ENCODE measurements around the gene ISG20L2.

ISG20L2 gene

DNA sequence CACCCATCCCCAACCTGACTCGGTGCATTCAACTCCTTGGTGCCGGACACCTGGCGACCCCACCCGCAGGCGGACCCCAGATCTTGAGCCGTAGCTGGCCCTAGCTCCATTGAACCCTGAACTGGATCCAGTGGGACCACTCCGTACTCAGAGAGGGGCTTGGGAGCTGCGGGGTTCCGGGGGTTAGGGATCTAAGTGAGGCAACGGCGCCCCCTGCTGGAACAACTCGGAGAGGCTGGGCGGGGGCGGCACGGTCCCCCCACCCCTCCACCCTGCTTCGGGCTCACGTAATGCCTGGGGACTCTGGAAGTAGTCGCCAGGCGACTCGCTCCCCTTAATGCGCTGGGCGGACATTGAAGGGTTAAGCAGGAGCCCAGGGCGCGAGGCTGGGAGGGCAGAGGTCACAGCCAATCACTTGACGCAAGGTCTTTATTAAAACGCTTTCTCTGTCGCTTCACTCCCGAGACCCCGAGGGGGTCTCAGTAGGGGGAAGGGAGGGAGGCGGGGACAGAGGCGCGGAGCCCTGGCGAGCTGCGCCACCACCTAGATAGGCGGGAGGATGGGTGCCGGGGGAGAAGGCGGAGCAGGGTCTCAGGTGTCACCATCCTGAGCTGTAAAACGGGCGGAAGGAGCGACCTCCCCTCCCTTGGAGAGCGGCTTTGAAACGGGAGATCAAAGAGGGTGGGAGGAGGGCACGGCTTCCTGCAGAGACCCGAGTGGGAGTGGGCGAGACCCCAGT lies 22.5 kb downstream of the ISG20L2 start:
- peak; percentile 91 for DNase-seq

- peak; percentile 87 for DNase-seq
Observed at GRCh38 chr1:156705321-156705917, 23.1 kb downstream of the ISG20L2 start, which contains the start of gene CRABP2. Gene CRABP2, minus strand, starts transcription at chr1:156705583. Its CDS starts 137 bp downstream, at chr1:156705446.

GRCh38 chr1:156704930-156705320 lies 23.6 kb downstream of the ISG20L2 start:
- peak; percentile 69 for DNase-seq

DNA sequence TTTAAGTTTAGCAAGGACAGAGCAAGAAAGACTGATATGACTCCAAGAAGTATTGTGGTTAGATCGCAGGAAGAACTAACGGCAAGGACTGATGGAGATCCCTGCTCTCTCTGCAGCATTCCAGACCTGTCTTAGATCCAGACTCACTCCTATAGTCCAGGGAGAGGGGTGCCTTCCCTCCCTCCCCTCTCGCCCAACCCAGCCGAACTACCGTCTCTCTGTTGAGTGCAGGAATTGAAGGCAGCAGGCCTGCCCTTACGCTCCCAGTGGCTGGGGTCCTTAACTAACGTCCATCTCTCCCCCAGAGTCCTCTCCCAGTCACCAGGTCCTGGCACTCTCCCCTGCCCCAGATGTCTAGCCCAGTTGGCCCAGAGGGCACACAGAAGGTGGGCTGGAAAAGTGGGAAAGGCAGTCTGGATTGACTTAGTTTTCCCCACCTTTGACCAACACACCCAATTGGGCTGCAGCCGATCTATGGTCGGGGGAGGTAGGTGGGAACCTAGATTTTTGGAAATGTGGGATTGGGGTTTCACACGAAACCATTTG lies 24.3 kb downstream of the ISG20L2 start:
- DNase-seq, result no peak

GRCh38 chr1:156703741-156704140 lies 24.8 kb downstream of the ISG20L2 start:
- no peak for DNase-seq

DNA sequence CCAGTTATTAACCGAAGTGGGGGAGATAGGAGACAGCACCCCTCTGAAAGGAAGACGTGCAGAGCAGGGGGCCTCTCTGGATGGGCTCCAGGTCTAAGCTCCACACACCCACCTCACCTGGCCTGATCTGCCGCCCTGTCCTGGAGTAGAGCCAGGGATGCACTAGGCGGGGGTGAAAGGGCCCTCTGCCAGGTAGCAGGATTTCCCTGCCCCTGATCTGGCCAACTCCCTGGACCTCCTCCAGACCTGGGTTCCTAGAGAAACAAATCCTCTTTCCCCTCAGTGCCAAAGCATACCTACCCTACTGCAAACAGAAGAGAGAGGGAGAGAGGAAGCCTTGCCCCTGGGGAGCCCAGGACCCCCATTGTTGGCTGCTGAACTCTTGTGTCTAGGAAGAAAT lies 25.2 kb downstream of the ISG20L2 start:
- DNase-seq, result no peak

DNA sequence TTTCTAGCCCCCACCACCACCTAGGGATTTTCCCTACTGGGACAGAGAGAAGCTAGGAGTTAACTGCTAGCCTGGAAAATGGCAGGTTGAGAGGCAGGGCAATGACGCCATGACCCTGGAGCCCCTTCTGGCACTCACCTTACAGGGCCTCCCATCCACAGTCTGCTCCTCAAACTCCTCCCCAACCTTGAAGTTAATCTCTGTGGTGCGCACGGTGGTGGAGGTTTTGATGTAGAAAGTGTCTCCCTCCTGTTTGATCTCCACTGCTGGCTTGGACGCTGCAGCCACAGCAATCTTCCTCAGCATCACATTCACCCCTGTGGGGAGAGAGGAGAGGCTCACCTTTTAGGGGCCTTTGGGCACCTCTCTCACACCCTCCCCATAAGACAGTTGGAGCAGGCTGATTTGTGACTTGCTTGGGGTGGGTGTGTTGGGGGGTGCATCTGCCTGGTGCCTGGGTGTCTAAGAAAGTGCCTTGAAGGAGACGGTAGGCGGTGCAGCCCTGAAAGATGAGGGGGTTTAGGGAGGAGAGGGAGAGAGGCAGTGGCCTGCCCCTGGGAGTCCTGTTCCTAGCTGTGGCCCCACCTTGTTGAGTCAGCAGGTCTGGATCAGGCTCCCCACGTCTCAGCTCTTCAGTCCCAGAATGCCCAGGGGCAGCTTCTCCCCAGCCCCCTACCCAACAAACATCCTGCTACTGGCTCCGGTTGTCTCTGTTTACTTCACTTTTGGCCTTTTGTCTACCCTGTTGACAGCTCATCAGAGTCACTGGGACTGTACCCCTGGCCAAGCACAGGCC lies 27.6 kb downstream of the ISG20L2 start:
- no peak for DNase-seq

DNA sequence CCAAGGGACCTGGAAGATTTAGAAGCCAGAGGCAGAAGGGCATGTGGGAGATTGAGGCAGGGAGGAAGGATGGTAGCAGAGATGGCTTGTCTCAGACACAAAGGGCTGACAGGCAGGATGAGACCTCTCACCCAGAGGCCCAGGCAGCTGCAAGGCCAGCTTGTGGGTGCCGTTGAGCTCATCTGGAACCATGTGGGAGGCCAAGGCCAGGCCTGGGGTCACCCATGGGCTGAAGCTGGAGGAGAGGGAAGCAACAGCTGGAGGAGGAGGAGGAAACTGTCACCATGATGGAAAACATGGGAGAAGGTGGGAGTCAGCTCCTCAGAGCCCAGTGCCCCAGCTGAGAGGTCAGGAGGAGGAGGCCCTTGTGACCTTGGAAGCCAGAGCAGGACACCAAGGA lies 29.6 kb downstream of the ISG20L2 start:
- no peak for DNase-seq

DNA sequence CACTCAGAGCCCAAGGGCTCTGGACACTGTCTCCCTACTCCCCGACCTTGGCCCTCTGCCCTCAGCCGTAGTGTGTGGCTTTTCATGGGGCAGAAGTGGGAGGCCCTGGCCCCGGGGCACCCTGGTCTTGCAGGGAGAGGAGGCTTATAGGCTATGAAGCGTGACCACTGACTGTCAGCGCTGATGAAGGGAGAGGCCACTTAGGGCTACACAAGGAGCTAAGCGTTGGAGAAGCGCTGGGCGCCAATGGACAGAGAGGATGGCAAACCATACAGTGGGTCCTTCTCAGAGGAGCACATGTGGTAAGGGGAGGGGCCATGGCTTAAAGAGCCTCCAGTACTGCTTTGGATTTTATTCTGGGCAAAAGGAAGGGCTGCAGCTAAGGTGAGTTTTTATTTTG lies 31.1 kb downstream of the ISG20L2 start:
- DNase-seq, result no peak

- DNase-seq, result no peak
Observed at GRCh38 chr1:156696755-156697154, 31.8 kb downstream of the ISG20L2 start.

- DNase-seq, result no peak
Observed at GRCh38 chr1:156694690-156694962, 33.9 kb downstream of the ISG20L2 start.

- DNase-seq, result no peak
Observed at GRCh38 chr1:156693848-156694689, 34.5 kb downstream of the ISG20L2 start.

DNA sequence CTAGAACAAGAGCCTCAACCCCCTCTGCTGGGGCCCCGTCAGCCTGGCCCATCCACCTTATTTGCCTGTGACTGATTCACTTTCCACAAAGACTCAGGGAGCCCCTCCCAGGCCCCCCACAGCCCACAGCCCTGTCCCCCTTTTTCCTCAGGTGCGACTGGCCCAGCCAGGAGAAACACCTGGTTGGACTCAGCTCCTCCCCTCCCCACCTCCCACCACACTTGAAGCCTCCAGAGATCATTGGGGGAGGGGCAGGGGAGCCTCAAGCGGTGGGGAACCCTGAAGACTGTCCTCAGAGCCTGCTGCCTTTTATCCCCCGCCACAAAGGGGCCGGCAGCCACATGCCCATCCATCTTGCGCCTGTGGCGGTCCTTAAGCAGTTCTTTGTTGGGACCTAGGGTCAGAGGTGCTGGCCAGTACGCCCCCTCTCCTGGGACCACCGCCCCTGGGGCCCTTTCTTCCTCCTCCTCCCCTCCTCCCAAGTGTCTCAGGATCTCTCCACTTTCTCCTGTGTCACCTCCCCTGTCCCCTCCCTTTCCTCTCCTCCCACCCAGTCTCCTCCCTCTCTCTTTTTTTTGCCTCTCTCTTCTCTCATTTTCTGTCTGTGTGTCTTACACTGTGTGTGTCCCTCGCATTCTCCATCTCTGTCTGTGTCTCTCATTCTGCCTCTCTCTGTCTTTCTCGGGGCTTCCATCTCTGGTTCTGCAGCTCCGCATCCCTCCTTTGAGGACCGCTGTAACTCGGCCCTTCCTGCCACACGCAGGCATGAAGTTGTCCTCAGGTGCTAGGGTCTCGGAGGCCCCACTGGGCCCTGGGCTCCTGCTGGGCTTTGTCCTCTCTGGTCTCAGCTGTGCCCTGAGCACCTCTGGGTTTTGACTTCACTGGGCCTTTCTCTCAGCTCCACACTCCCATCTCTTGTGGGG lies 35.4 kb downstream of the ISG20L2 start:
- peak; percentile 65 for DNase-seq

DNA sequence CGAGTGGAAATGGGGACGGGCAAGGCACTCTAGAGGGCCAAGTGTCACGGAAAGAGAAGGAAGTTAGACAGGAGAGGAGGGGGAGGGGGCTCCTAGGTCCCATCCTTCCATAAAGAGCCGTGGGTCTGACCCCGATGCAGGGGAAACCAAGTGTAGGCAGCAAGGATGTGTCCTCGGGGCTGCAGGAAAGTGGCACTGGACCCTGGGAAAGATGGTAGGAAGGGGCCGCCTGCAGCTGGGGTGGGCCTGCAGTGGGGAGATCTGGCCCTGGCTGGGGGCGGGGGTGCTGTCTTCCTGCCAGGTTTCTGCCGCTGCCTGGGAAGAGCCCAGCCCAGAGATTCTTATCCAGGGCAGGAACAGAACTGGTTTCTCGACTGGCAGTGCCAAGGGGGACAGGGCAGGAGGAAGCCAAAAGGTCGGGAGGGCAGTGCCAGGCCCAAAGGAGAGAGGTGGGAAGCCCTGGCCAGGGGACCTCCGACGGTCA lies 36.1 kb downstream of the ISG20L2 start:
- DNase-seq, result no peak

- no peak for DNase-seq
Observed at GRCh38 chr1:156691665-156692440, 36.7 kb downstream of the ISG20L2 start.

- DNase-seq, result no peak
Observed at GRCh38 chr1:156691191-156691590, 37.4 kb downstream of the ISG20L2 start.

- no peak for DNase-seq
Observed at GRCh38 chr1:156690675-156691036, 37.9 kb downstream of the ISG20L2 start.

GRCh38 chr1:156689953-156690674 lies 38.5 kb downstream of the ISG20L2 start:
- no peak for DNase-seq

- peak; percentile 90 for DNase-seq
Observed at GRCh38 chr1:156689035-156689952, 39.3 kb downstream of the ISG20L2 start.
